ENCODE data around the gene FITM2.
"Not testable (repeated sequence)": the region's sequence is repeated elsewhere in the genome, so short reads cannot be mapped to it uniquely, and the experiment has no call there.

Gene FITM2

DNA sequence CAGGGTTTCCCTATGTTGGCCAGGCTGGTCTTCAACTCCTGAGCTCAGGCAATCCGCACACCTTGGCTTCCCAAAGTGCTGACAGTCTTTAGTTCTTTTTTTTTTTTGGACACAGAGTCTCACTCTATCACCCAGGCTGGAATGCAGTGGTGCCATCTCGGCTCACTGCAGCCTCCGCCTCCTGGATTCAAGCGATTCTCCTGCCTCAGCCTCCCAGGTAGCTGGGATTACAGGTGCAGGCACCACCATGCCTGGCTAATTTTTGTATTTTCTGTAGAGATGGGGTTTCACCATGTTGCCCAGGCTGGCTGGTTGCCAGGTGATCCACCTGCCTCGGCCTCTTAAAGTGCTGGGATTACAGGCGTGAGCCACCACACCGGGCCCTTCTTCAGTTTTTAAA lies 16.7 kb upstream of the FITM2 start:
- POLR2A ChIA-PET; H3K36me3 ChIP-seq (ENCODE audit: control insufficient read depth in 2 of 2, insufficient read depth in 1 of 2, low read length in 2 of 2); H3K27ac ChIP-seq (ENCODE audit: extremely low read depth, low read depth, low read length); H3K9me3 ChIP-seq (ENCODE audit: control insufficient read depth, insufficient read depth, low read depth, low read length); H3K4me3 ChIP-seq (ENCODE audit: low read depth, low read length); H3K4me1 ChIP-seq (ENCODE audit: control insufficient read depth, insufficient read depth, low read length): not testable (repeated sequence)
- CTCF ChIA-PET = interaction anchor here (1.3 kb wide), 1 partner anchor 17 kb away, joined by 8 read pairs; the partner anchor contains the start of gene FITM2

DNA sequence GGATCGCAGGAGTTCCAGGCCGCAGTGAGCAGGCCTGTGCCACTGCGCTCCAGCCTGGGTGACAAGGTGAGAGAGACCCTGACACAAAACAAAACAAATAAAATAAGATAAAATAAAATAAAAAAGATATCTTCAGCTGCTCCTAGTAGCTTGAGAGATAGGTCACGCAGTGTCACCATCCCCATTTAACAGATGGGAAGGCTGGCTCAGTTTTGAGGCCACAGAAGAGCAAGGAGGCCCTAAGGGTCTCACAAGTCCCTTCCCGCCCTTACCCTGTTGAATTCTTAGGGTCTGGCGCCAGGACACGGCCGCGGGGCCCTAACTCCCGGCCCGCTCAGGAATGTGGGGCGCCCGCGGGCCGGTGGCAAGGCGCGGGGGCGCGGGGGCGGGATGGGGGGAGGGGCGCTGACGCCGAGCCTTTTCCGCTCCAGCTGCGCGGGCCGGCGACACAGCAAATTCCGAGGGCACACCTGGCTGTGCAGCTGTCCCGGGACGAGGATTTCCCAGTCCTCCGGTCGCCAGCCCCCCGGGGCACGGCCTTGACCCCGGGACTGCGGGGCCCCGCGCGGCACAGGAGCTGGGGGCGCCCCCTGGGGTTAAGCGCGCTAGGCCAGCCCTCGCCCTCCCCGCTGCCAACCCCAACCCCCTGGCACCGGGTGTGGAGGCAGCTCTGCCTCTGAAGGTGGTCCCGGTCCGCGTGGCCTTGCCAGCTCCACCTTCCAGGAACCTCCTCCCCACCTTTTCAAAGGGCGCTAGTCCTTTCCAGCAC lies 15.6 kb upstream of the FITM2 start:
- H3K27ac ChIP-seq (ENCODE audit: extremely low read depth, low read depth, low read length) = no peak overlapping the region
- no peaks in the 10 kb centered on the region for H3K4me1 ChIP-seq (ENCODE audit: control insufficient read depth, insufficient read depth, low read length)
- POLR2A ChIA-PET = interaction anchor here (0.6 kb wide), 1 partner anchor 720 kb away, joined by 3 read pairs; no protein-coding TSS in a partner anchor
- no peak for TF ChIP-seq ZNF555 (tag by site-specific recombination; conservative IDR thresholded peaks at IDR 0.05)
- TF ChIP-seq HOXA7 (CRISPR knock-in tag; IDR thresholded peaks at IDR 0.05; ENCODE audit: borderline replicate concordance) = no peak
- no peak for TF ChIP-seq ZNF114 (tag by site-specific recombination; IDR thresholded peaks at IDR 0.05)
- no peak for TF ChIP-seq KLF9 (tag by site-specific recombination; IDR thresholded peaks at IDR 0.05; ENCODE audit: low read depth)
- TF ChIP-seq ZFP41 (tag by site-specific recombination; IDR thresholded peaks at IDR 0.05; ENCODE audit: borderline replicate concordance) = no peak
- no peak for TF ChIP-seq ZNF311 (tag by site-specific recombination; IDR thresholded peaks at IDR 0.05; ENCODE audit: borderline replicate concordance)
- no peak for TF ChIP-seq SP7 (tag by site-specific recombination; IDR thresholded peaks at IDR 0.05)
- no peak overlapping the region for H3K4me3 ChIP-seq (ENCODE audit: low read depth, low read length)
- H3K36me3 ChIP-seq (ENCODE audit: control insufficient read depth in 2 of 2, insufficient read depth in 1 of 2, low read length in 2 of 2) = no peaks in the 10 kb centered on the region
- no peaks in the 10 kb centered on the region for H3K9me3 ChIP-seq (ENCODE audit: control insufficient read depth, insufficient read depth, low read depth, low read length)
- CTCF ChIA-PET = no interaction called here

GRCh38 chr20:44324343-44324742 lies 13.3 kb upstream of the FITM2 start:
- CTCF ChIA-PET = interaction anchor here (0.7 to 4.4 kb wide), 2 partner anchors 12 to 286 kb away, joined by 3 to 26 read pairs; partner anchors contain the start of gene FITM2
- H3K36me3 ChIP-seq (ENCODE audit: control insufficient read depth in 2 of 2, insufficient read depth in 1 of 2, low read length in 2 of 2) = no peaks in the 10 kb centered on the region
- POLR2A ChIA-PET = interaction anchor here (0.5 kb wide), 1 partner anchor 59 kb away, joined by 4 read pairs; no protein-coding TSS in a partner anchor
- no peak overlapping the region for H3K4me3 ChIP-seq (ENCODE audit: low read depth, low read length)
- H3K9me3 ChIP-seq (ENCODE audit: control insufficient read depth, insufficient read depth, low read depth, low read length) = no peaks in the 10 kb centered on the region
- H3K4me1 ChIP-seq (ENCODE audit: control insufficient read depth, insufficient read depth, low read length) = no peaks in the 10 kb centered on the region
- TF ChIP-seq ZNF394 (tag by site-specific recombination; IDR thresholded peaks at IDR 0.05; ENCODE audit: borderline replicate concordance) (no peak), ZIC2 (tag by site-specific recombination; IDR thresholded peaks at IDR 0.05) (peak; percentile 86)
- no peak overlapping the region for H3K27ac ChIP-seq (ENCODE audit: extremely low read depth, low read depth, low read length)

GRCh38 chr20:44319839-44320422 lies 8.9 kb upstream of the FITM2 start:
- POLR2A ChIA-PET = interaction anchor here (0.5 to 0.8 kb wide), 3 partner anchors 9 to 56 kb away, joined by 3 to 4 read pairs (median 3); partner anchors contain the start of gene FITM2
- Histone ChIP-seq H3K36me3 (ENCODE audit: control insufficient read depth in 2 of 2, insufficient read depth in 1 of 2, low read length in 2 of 2) (no peaks in the 10 kb centered on the region), H3K4me3 (ENCODE audit: low read depth, low read length) (no peak overlapping the region), H3K4me1 (ENCODE audit: control insufficient read depth, insufficient read depth, low read length) (no peaks in the 10 kb centered on the region), H3K9me3 (ENCODE audit: control insufficient read depth, insufficient read depth, low read depth, low read length) (no peaks in the 10 kb centered on the region), H3K27ac (ENCODE audit: extremely low read depth, low read depth, low read length) (no peak overlapping the region)
- peak; percentile 55 for TF ChIP-seq SETDB1 (IDR thresholded peaks at IDR 0.05; ENCODE audit: insufficient read length, low read length)
- TF ChIP-seq ZNF549 (tag by site-specific recombination; IDR thresholded peaks at IDR 0.05) = peak; percentile 94
- no peak for TF ChIP-seq ZNF596 (tag by site-specific recombination; IDR thresholded peaks at IDR 0.05)
- CTCF ChIA-PET = interaction anchor here (0.6 to 1.9 kb wide), 4 partner anchors 9 to 301 kb away, joined by 3 to 11 read pairs (median 7); partner anchors contain the start of gene FITM2

DNA sequence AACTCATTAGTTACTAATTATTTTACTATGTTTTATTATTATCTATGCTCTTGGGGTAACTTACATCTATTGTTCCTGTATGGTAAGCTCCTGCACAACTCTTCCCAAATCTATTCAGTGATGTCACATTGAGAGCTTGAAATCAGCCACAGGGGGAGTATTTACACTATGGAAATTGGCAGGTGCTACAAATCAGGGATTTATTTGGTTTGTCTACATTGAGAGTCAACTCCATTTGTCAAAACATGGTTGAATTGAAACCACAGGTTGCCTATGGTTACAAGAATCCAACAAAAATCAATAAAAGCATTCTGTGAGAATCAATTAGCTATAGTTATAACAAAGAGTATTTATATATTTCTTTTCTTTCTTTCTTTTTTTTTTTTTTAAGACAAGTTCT lies 3.9 kb upstream of the FITM2 start:
- Histone ChIP-seq H3K9me3 (ENCODE audit: control insufficient read depth, insufficient read depth, low read depth, low read length) (no peaks in the 10 kb centered on the region), H3K4me3 (ENCODE audit: low read depth, low read length) (no peak overlapping the region), H3K4me1 (ENCODE audit: control insufficient read depth, insufficient read depth, low read length) (no peaks in the 10 kb centered on the region), H3K36me3 (ENCODE audit: control insufficient read depth in 2 of 2, insufficient read depth in 1 of 2, low read length in 2 of 2) (no peaks in the 10 kb centered on the region), H3K27ac (ENCODE audit: extremely low read depth, low read depth, low read length) (no peak overlapping the region)
- ChIA-PET POLR2A (no interaction called here), CTCF (interaction anchor here (5.3 kb wide), 1 partner anchor 8 kb away, joined by 26 read pairs; no protein-coding TSS in a partner anchor)
- TF ChIP-seq ZNF223 (tag by site-specific recombination; IDR thresholded peaks at IDR 0.05) (no peak), ZNF707 (tag by site-specific recombination; IDR thresholded peaks at IDR 0.05) (no peak), ZNF112 (tag by site-specific recombination; IDR thresholded peaks at IDR 0.05) (peak; percentile 91)
